ENCODE results near the gene CYTIP.

- TF ChIP-seq, protein P1, sequence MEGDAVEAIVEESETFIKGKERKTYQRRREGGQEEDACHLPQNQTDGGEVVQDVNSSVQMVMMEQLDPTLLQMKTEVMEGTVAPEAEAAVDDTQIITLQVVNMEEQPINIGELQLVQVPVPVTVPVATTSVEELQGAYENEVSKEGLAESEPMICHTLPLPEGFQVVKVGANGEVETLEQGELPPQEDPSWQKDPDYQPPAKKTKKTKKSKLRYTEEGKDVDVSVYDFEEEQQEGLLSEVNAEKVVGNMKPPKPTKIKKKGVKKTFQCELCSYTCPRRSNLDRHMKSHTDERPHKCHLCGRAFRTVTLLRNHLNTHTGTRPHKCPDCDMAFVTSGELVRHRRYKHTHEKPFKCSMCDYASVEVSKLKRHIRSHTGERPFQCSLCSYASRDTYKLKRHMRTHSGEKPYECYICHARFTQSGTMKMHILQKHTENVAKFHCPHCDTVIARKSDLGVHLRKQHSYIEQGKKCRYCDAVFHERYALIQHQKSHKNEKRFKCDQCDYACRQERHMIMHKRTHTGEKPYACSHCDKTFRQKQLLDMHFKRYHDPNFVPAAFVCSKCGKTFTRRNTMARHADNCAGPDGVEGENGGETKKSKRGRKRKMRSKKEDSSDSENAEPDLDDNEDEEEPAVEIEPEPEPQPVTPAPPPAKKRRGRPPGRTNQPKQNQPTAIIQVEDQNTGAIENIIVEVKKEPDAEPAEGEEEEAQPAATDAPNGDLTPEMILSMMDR (IDR thresholded peaks at IDR 0.05): no peak
- TF ChIP-seq POLR2A (IDR thresholded peaks at IDR 0.05): no peak
These were observed 57.6 kb downstream of the CYTIP start for GRCh38 chr2:157386247-157386646.

Data from sigmoid colon (tissue), 3 donors.